Stimulated activated CD8-positive, alpha-beta memory T cell treated with anti-CD3 and anti-CD28 coated beads, Interleukin-4, amount 100 ng/mL, for 4 hours (primary cell): ENCODE measurements around the gene SLC35F3.

Experiments
- DNase-seq, 2 donors: peaks; one replicate each; pipeline ENCODE4 v3.0.0-alpha.2; 2020; ENCODE audit warnings: low read depth in 2 of 2, low spot score in 1 of 2

SLC35F3 gene

DNA sequence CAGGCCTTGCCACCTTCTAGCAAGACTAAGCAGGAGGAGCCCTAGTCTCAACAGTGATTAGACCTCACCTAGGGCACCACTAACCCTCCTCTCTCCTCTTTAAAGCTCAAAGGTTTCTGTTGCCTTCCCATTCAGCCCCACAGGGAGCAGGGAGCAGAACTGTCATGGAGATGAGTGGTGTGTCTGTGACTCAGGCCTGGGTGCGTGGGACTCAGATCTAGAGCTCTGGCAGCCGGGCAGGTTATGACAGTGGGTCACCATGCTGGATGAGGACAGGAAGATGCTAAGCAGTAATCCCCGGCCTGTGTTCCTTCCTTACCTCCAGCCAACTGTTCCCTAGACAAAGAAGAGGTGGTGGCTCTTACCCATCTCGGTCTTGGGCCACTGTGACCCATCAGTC is 408.7 kb downstream of the SLC35F3 start:
- no peak for DNase-seq

DNA sequence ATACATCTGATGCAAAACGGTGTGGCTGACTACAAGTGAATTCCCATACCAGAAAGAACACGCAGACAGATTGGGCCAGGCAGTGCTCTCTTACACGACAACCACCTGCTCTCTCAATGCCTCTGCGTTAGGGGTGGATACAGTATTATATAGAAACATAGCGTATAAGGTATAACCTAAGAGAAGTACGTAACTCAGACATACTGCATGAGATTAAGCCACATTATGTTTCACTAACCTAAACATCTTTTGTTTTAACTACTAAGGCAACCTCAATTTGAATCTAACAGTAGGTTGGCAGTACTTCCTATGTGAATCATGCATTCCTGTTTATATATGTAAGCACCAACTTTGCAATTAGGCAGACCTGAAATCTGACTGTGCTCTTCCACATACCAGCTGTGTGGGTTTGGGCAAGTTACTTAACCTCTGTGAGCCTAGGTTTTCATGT is 410.6 kb downstream of the SLC35F3 start:
- DNase-seq = no peak

DNA sequence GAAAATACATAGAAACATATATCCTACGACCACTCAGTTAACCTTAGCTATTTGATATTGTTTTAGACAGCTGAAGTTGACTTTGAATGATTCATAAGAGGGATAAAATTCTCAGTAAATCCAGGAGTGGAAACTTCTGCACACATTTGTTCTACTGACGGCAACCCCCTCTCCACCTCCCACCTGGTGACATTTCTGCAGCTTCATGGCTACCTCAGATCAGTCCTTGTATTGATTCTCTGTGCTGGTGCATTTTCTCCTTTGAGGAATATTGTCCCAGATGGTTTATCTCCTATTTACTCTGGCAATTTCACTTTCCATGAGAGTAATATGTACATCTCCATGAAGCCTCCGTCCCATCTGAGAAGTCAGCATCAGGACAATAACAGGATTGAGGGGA is 411.1 kb downstream of the SLC35F3 start:
- DNase-seq = no peak

DNA sequence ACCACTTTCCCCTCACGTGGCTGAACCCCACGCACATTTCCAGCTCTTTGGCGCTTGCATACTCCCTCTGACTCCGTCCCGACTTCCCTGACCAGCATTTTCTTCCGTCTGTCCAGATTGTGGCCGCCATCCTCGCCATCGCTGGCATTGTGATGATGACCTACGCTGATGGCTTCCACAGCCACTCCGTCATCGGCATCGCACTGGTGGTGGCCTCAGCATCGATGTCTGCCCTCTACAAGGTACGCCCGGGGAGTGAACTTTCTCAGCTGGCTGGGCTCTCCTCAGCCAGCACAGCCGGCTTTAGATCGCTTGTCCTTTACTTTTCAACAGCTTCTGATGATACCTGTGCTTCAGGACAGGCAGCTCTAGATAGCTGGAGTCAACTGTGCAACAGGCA is 412.0 kb downstream of the SLC35F3 start:
- DNase-seq = no peak

DNA sequence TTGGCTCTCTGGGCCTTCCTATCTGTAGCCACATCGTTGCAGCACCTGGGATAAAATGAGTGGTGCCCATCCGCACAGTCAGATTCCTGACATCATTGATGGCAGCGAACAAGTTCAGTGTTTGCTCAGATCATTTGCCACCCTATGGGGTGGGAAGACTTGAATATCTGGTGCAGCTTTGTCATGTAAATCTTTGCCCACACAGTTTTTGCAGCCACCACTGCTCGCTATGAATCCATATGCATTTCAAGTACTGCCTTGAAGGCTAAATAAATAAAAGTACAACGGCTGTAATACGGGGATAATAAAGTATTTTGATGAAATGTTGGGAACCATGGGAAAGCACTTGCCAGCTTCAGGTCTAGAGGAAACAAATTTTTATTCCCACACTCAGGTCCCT is 412.5 kb downstream of the SLC35F3 start:
- no peak for DNase-seq

DNA sequence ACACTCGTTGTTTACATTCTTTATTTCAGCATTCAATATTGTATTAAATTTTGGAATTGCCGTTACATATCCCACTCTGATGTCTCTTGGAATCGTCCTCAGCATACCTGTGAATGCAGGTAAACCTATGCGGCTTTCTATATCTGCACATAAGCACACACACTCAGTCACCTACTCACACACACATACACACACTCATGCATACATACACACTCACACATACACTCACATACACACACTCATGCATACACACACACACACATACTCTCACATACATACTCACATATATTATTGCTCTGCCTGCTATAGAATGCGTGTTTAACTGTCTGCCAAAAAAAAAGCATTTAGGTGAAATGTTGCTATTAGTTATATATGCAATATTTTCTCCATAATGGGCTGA is 415.6 kb downstream of the SLC35F3 start:
- DNase-seq = no peak

DNA sequence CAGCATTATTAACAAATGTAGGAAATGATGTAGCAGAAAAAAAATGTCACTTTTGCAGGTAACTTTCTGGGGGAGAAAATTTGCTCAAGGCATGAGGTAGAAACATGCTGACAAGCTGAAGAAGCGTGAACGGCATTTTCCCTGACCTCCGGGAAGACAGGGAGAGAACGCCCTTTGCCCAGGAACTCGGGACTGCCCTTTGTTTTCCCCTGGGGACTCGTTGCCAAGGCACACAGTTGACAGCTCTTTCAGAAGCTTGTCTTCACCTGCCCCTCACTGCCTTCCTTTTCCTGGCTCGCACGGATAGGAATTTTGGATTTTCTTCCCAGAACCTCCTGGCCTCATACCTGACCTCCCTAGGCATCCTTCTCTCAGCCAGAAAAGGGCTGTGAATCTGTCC is 416.1 kb downstream of the SLC35F3 start:
- no peak for DNase-seq

DNA sequence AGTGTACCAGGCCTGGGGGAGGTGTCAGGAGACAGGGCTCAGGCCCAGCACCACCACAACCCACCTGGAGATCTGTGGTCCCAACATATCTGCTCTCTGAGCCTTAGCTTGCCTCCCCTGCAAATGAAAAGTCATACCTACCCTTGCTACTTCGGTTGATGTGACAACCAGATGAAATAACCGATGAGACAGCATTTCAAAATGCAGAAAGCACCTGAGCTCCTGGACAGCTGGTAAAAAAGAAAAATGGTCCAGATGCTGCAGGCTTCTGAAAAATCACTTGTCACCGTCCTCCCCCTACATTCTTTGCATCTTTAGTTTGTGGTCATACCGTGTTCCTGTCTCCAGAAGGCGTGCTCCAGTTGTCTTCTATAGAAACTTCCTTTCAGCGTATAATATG is 416.8 kb downstream of the SLC35F3 start:
- no peak for DNase-seq

DNA sequence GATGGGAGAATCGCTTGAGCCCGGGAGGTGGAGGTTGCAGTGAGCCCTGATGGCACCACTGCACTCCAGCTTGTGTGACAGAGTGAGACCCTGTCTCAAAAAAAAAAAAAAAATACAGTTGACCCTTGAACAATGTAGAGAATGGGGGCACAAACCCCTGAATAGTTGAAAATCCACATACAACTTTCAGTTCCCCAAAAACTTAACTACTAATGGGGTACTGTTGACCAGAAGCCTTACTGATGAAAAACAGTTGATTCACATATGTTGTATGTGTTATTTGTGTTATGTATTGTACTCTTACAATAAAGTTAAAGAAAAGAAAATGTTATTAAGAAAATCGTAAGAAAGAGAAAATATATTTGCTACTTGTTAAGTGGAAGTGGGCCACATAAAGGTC is 417.6 kb downstream of the SLC35F3 start:
- DNase-seq = no peak

DNA sequence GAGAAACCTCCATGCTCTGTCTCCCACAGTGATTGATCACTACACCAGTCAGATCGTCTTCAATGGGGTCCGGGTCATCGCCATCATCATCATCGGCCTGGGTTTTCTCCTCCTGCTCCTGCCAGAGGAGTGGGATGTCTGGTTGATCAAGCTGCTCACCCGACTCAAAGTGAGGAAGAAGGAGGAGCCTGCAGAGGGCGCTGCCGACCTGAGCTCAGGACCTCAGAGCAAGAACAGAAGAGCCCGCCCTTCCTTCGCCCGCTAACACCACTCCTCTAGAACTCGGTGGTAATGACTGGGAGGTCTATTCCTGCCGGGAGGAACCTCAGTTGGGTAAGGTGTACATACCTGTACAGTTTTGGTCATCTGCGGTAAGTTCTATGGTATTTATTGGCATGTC is 418.5 kb downstream of the SLC35F3 start:
- DNase-seq = no peak

DNA sequence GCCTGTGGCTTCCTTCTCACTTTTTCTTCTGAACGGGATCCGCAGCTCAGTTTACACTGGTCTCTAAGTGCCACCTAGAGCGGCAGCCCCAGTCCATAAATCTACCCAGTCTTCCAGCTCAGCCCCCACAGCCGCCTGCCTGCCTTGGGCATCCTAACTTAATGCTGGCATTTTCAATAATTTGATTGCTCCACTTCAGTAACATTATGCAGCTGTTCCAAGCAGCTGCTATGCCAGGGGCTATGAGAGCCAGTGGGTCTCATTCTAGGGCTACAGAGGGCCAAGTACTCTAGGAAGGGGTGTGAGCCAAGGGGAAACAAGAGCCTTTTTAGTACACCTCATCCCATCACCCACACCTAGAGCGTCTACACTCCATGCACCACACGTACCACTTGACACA is 420.3 kb downstream of the SLC35F3 start:
- DNase-seq = no peak

DNA sequence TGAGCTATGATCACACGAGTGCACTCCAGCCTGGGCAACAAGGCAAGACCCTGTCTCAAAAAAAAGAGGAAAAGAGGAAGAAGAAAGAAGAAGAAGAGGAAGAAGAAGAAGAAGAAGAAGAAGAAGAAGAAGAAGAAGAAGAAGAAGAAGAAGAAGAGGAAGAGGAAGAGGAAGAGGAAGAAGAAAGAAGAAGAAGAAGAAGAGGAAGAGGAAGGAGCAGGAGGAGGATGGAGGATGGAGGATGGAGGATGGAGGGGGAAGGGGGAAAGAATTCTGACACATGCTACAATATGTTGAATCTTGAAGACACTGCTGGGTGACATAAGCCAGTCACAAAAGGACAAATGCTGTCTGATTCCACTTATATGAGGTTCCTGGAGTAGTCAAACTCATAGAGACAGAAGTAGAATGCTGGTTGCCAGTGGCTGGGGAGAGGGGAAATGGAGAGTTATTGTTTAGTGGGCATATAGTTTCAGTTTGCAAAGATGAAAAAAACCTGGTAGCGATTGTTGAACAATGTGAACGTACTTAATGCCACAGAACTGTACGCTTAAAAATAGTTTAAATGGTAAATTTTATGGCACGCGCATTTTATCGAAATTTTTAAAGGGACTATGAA is 421.5 kb downstream of the SLC35F3 start:
- no peak for DNase-seq

DNA sequence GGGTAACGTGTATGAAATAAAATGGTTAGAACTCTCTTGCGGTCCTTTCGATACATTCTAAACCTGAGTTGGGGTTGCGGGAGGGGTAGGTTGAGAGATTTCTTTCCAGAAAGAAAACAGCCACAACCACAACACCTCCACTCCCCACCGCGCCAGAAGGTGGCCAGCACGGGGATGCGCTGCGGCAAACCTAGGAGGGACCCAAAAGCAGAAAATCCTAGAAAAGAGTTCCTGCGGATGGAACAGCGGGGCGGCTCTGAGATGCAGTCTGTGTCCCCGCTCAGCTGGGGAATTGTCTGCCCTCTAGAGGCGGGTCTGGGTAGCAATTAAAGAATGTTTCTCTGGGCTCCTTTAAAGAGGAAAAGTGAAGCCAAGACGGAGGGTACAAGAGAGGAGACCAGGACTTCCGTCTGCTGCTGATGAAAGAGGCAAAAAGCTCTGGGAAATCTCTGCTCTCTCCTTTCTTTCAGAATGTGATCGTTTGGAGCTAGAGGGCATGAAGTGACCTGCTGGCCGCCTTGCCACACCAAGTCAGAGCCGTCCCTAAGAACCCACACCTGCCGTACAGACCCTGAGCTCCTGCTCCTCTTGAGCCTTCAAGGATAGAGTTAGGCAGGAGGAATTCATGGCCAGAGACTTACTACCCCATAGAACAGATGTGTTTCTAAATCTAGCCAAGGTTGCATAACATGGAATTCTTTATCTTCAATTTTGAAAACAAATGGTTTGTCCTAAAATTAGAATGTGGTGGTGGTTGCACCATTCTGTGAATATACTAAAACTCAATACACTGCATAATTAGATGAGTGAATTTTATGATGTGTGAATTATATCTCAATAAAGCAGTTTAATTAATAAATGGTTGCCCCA is 422.3 kb downstream of the SLC35F3 start:
- peak; percentile 20 to 49 for DNase-seq

DNA sequence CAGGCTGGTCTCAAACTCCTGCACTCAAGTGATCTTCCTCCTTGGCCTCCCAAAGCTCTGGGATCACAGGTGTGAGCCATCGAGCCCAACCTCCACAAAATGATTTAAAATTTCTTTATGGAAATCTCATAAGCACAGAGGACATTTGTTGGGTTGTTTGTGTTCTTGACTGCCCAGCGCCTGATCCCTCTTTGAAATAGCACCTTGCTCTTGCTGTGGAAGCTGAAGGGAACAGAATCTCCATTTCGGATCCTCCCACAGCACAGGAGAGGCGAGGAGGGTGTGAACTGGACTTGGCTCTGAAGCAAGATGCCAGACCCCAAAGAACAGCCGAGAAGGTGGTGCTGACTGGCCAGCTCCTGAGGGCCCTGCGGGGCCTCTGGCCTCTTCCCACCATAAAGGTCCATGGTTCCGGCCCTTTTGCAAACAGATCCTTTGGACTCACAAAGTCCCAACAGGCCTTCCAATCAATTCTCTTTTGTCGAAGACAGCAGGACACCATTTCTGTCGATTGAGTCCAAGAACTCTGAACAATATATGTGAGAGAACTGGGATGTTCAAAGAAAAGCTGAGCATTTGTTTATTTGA is 423.2 kb downstream of the SLC35F3 start:
- DNase-seq = no peak

DNA sequence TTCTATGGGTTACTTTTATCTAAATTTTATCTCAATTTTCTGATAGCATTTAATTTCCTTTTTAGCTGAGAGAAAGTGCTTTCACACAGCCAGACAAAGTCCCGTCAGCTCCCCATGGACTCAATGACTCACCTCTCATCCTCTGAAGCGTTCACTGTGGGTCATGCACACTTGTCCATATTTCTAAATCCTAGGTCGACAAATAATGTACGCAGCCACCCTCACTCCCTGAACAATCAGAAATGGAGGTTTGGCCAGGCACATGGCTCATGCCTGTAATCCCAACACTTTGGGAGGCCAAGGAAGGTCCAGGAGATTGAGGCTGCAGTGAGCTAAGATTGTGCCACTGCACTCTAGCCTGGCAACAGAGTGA is 426.4 kb downstream of the SLC35F3 start:
- DNase-seq = no peak

DNA sequence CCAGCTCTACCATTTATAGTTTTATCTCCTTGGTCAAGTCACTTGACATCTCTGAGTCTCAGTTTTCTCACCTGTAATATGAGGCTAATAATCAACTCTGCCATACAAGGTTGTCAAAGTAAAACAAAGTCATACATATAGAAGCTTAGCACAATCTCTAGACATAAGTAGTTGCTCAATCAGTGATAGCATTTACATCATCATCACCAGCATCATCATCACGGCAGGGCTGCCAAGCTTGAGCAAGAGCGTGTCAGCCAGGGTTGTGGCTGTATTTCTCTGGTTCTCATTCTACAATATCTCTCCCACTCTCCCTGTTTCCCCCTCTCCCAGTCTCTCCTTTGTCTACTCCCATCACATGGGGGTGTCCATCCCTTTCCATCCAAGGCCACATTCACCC is 427.0 kb downstream of the SLC35F3 start:
- DNase-seq = no peak

DNA sequence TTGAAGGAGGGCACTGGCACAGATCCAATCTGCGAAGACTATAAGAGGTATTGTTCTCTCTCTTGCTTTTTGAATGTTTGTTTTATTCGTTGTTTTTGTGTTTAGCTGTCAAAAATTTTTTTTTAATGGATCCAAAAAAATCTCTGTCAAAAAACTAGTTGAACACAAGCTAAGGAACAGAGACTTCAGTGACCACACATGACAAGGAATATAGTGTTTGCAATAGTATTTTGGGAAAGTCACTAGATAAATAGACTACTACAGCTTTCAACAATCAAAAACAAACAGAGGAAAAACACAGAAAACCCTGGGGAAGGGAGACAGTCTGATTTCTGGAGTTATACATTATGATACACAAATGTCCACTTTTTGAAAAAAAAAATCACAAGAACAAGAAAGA is 431.9 kb downstream of the SLC35F3 start:
- no peak for DNase-seq

DNA sequence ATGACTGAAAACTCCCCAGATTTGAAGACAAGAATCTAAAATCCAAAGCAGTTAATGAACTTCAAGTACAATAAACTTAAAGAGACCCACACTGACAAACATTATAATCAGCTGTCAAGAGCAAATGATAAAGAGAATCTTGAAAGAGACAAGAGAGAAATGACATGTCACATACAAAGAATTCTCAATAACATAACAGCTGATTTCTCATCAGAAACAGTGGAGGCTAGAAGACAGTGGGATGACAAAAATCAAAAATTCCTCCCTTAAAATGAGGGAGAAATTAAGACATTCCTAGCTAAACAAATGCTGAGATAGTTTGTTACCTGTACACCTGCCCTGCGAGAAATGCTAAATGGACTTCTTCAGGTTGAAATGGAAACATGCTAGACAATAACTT is 432.8 kb downstream of the SLC35F3 start:
- DNase-seq = no peak

DNA sequence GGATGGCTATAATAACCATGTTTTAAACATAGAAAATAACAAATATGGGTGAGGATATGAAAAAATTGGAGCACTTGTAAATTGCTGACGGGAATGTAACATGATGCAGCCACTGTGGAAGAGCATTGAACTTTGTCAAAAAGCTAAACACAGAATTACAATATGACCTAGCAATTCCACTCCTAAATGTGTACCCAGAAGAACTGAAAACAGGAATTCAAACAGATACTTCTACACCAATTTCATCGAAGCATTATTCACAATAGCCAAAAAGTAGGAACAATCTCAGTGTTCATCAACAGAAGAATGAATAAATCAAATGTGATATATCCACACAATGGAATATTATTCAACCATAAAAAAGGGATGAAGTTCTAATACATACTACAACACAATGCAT is 436.1 kb downstream of the SLC35F3 start:
- no peak for DNase-seq

DNA sequence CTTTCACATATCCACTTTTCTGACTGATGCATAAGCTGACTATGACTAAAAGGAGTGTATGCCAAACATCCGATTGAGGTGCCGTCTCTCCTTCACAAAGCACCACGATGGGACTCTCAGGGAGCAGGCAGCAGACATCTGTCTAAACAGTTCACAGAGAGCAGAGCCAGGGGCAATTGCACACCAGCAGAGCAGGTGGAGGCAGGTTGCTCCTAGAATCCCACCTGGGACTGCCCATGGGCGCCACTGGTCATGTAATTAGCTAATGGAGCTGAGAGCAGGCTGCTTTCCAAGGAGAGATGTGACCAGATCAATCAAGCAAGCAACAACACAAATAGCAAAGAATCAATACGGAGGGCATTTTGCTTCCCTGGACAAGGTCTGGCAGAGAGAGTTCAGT is 438.3 kb downstream of the SLC35F3 start:
- DNase-seq = no peak

DNA sequence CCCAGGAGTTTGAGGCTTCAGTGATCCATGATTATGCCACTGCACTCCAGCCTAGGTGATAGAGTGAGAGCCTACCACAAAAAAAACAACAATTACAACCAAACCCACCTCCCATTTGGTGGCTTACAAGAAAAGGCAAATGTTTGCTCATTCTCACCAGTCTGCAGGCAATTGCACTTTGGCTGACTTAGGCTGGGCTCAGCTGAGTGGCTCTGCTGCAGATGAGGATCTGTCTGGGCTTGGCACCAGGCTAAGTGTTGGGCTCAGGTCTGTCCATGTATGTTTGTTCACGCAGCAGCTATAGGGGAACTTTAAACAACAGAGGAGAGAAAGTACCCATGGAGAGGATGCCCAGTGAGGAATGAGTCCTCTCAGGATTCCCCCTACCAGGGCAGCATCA is 440.8 kb downstream of the SLC35F3 start:
- no peak for DNase-seq

DNA sequence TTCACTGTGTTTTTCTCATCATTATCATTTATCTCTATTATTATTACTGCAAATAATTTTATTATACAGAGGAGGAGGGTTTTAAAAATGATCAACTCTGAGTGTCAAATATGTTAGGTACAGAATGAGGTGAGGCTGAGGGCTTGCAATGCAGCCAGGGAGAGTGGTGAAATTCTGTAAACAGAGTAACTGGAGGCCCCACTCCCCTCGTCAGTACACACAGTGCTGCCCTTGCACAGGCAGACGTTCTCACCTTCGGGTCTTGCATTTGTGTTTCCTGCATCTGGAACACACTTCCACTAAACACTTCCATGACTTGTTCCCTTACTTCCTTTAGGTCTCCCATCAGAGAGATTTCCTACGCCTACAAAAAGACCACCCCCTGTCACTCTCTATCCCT is 444.5 kb downstream of the SLC35F3 start:
- DNase-seq = no peak
